OCI-LY7 (cell line): ENCODE measurements around the gene ASAP3. TPM values are rescaled to one million over a fixed set of nuclear protein-coding genes. Genes with fewer than 3 reads are reported as not detected.
"Not testable (repeated sequence)": the region's sequence is repeated elsewhere in the genome, so short reads cannot be mapped to it uniquely, and the experiment has no call there.

Source experiments
- BruUV-seq: library from RNA; stranded (reverse); fragments of 400-500 nt; replicated peaks from 2 replicates; lab custom pipeline; 2021; lab: Mats Ljungman, UMichigan
- CTCF ChIA-PET: fragments of 300-600 bp; sonication (Branson Sonifier 250); formaldehyde crosslinking; loops from one replicate; lab custom pipeline; 2022; ENCODE audit warnings: antibody characterized with exemption; ENCODE audit not compliant: unreplicated experiment; lab: Charles Lee
- POLR2A ChIA-PET: fragments of 300-600 bp; sonication (Branson Sonifier 250); formaldehyde crosslinking; loops from one replicate; lab custom pipeline; 2022; ENCODE audit warnings: antibody characterized with exemption; lab: Charles Lee
- DNase-seq: peaks from one replicate; pipeline ENCODE4 v3.0.0-alpha.2; 2015; ENCODE audit warnings: low spot score
- H2AFZ ChIP-seq: fragments of 200-600 bp; sonication (generic), shearing (Covaris generic); 2 replicates; pipeline ENCODE4 v1.6.1; 2014; ENCODE audit warnings: mild to moderate bottlenecking, antibody characterized with exemption, low read length, moderate library complexity
- H3K27ac ChIP-seq: fragments of 200-600 bp; sonication (generic); 2 replicates; pipeline ENCODE4 v1.5.1; 2014; ENCODE audit warnings: mixed run types, low read depth, mild to moderate bottlenecking, moderate library complexity, low read length, inconsistent platforms; ENCODE audit not compliant: poor library complexity, severe bottlenecking
- H3K36me3 ChIP-seq: fragments of 200-600 bp; sonication (generic); 2 replicates; pipeline ENCODE4 v1.6.1; 2014; ENCODE audit warnings: mild to moderate bottlenecking, antibody characterized with exemption, low read length, moderate library complexity, mixed read lengths; ENCODE audit not compliant: insufficient read depth
- H3K4me1 ChIP-seq: fragments of 200-600 bp; sonication (generic); 2 replicates; pipeline ENCODE4 v1.5.1; 2014; ENCODE audit warnings: mild to moderate bottlenecking, low read length; ENCODE audit not compliant: insufficient read depth, poor library complexity, severe bottlenecking
- H3K4me2 ChIP-seq: fragments of 200-600 bp; sonication (generic); 2 replicates; pipeline ENCODE4 v1.6.1; 2014; ENCODE audit warnings: mild to moderate bottlenecking, low read length
- H3K4me3 ChIP-seq: fragments of 200-600 bp; sonication (generic); 2 replicates; pipeline ENCODE4 v1.5.1; 2014; ENCODE audit warnings: mild to moderate bottlenecking, low read depth, low read length; ENCODE audit not compliant: poor library complexity, severe bottlenecking
- H3K79me2 ChIP-seq: fragments of 200-600 bp; sonication (generic); 2 replicates; pipeline ENCODE4 v1.6.1; 2016; ENCODE audit warnings: low read depth, mild to moderate bottlenecking, low read length, moderate library complexity, mixed read lengths; ENCODE audit not compliant: insufficient read depth
- H3K9me2 ChIP-seq: fragments of 200-600 bp; sonication (generic); 2 replicates; pipeline ENCODE4 v1.6.1; 2016; ENCODE audit warnings: mild to moderate bottlenecking, low read length, mixed read lengths; ENCODE audit not compliant: insufficient read depth
- H3K9me3 ChIP-seq: fragments of 200-600 bp; sonication (generic); 2 replicates; pipeline ENCODE4 v1.6.1; 2014; ENCODE audit warnings: mild to moderate bottlenecking, mixed run types, low read length, mixed read lengths
- H4K20me1 ChIP-seq: fragments of 200-600 bp; sonication (generic); 2 replicates; pipeline ENCODE4 v1.6.1; 2014; ENCODE audit warnings: mild to moderate bottlenecking, antibody characterized with exemption, low read length, moderate library complexity, mixed read lengths; ENCODE audit not compliant: insufficient read depth
- EZH2phosphoT487 ChIP-seq: fragments of 200-600 bp; sonication (generic); IDR thresholded peaks from 2 replicates; pipeline ENCODE4 v1.6.1; 2018; ENCODE audit warnings: low read depth, borderline replicate concordance, mild to moderate bottlenecking, mixed run types, antibody characterized with exemption, low read length, moderate library complexity, mixed read lengths
- intact Hi-C: fragments of 100-400 bp; cut with micrococcal nuclease; formaldehyde crosslinking; loops from one replicate; pipeline ENCODE4 v1.10.0; 2022; ENCODE audit not compliant: unreplicated experiment
- total RNA-seq, 2 experiments: library from RNA; depleted of rRNA in 1 of 2; stranded (reverse); fragments of >200 nt in 1 of 2; shearing (Covaris generic) in 1 of 2; gene quantifications; 2 replicates each; pipeline ENCODE4 v1.2.3, GENCODE V29; 2014 to 2022
- TF ChIP-seq, protein P1 (sequence below): fragments of 200-600 bp; sonication (generic); conservative IDR thresholded peaks from 2 replicates; pipeline ENCODE4 v1.5.1; 2014; ENCODE audit warnings: mild to moderate bottlenecking, antibody characterized with exemption, low read length, moderate library complexity, mixed read lengths

The ASAP3 gene
- total RNA-seq, 2 experiments from 2014 or later: 5.9 to 14.9 TPM

DNA sequence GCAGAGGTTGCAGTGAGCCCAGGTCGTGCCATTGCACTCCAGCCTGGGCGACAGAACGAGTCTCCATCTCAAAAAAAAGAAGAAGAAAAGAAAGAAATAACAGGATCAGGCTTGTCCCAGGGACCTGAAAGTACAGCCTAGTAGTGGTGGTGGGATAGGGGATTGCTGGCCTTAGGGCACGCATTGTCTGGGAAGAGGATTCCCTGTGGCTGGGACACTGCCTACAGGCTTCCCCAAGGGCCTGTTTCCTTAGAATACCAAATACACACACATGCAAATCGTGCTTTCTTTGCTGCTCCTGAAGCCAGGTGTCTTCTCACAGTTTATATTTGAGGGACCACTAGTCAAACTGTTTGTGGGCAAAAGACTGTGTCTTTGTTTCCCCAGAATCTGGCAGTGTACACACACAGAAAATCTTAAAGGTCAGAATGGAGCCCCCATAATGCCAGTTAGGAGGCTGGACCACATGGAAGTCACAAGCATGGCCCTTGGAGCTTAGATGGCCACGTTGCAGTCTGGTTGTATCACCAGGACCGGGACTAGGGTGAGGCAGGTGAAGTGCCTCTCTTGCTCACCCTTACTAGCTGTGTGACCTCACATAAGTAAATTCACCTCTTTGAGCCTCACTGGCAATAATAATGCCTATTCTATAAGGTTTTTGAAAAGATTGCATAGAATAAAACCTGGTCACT is 12.7 kb upstream of the ASAP3 start:
- Histone ChIP-seq H3K4me2 (peak overlapping the region; percentile 44), H3K27ac (no peak overlapping the region), H3K9me3 (no peaks in the 10 kb centered on the region), H2AFZ (peak overlapping the region; percentile 24; the same call in 1 of the 2 replicates), H3K9me2 (no peaks in the 10 kb centered on the region), H3K36me3 (no peaks in the 10 kb centered on the region), H3K4me1 (peaks cover 21% of the 10 kb centered on the region), H4K20me1 (no peaks in the 10 kb centered on the region), H3K79me2 (no peaks in the 10 kb centered on the region), H3K4me3 (no peak overlapping the region)
- ChIA-PET CTCF (interaction anchor here (0.6 to 3.8 kb wide), 6 partner anchors 11 to 162 kb away, joined by 3 to 18 read pairs (median 5); no protein-coding TSS in a partner anchor), POLR2A (interaction anchor here (0.6 to 3.6 kb wide), 11 partner anchors 11 to 281 kb away, joined by 3 to 35 read pairs (median 3); partner anchors contain the start of genes E2F2 and HNRNPR)
- TF ChIP-seq EZH2phosphoT487: no peak
- TF ChIP-seq, protein P1, sequence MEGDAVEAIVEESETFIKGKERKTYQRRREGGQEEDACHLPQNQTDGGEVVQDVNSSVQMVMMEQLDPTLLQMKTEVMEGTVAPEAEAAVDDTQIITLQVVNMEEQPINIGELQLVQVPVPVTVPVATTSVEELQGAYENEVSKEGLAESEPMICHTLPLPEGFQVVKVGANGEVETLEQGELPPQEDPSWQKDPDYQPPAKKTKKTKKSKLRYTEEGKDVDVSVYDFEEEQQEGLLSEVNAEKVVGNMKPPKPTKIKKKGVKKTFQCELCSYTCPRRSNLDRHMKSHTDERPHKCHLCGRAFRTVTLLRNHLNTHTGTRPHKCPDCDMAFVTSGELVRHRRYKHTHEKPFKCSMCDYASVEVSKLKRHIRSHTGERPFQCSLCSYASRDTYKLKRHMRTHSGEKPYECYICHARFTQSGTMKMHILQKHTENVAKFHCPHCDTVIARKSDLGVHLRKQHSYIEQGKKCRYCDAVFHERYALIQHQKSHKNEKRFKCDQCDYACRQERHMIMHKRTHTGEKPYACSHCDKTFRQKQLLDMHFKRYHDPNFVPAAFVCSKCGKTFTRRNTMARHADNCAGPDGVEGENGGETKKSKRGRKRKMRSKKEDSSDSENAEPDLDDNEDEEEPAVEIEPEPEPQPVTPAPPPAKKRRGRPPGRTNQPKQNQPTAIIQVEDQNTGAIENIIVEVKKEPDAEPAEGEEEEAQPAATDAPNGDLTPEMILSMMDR: no peak
- DNase-seq: no peak
- intact Hi-C loops: loop anchor here (1.0 to 10.0 kb wide), 3 partner anchors 43 to 248 kb away; partner anchors contain the start of gene ELOA
- no TSS peak for BruUV-seq

DNA sequence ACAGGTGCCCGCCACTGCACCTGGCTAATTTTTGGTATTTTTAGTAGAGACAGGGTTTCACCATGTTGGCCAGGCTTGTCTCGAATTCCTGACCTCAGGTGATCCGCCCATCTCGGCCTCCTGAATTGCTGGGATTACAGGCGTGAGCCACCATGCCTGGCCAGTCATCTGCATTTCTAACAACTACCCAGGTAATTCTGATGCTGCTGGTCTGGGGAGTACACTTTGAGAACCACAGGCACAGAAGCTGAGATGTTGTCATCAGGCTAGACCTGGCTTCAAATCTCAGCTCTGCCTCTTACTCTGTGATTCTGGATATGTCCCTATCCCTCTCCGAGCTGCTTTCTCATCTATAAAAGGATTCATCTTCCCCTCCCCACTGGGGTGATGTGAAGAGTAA is 10.9 kb upstream of the ASAP3 start:
- H4K20me1 ChIP-seq, BruUV-seq, H3K27ac ChIP-seq, H3K36me3 ChIP-seq, H3K4me3 ChIP-seq, H2AFZ ChIP-seq, H3K4me2 ChIP-seq, H3K9me2 ChIP-seq, DNase-seq, H3K79me2 ChIP-seq, H3K9me3 ChIP-seq: not testable (repeated sequence)
- CTCF ChIA-PET: interaction anchor here (0.6 to 1.4 kb wide), 2 partner anchors 45 to 479 kb away, joined by 3 read pairs; no protein-coding TSS in a partner anchor
- POLR2A ChIA-PET: interaction anchor here (3.6 kb wide), 1 partner anchor 35 kb away, joined by 35 read pairs; the partner anchor contains the start of gene E2F2
- peaks cover 13% of the 10 kb centered on the region for H3K4me1 ChIP-seq
- intact Hi-C loops: loop anchor here (10.0 kb wide), 1 partner anchor 250 kb away; the partner anchor contains the start of gene ELOA

DNA sequence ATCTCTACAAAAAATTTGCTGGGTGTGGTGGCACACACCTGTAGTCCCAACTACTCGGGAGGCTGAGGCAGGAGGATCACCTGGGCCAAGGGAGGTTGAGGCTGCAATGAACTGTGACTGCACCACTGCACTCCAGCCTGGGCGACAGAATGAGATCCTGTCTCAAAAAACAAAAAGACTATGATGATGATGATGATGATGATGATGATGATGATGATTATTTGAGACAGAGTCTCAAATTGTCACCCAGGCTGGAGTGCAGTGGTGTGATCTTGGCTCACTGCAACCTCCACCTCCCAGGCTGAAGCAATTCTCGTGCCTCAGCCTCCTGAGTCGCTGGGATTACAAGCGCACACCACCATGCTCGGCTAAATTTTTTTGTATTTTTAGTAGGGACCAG is 8.8 kb upstream of the ASAP3 start:
- H3K9me3 ChIP-seq, DNase-seq, H2AFZ ChIP-seq, H3K4me3 ChIP-seq, H3K9me2 ChIP-seq, BruUV-seq, CTCF ChIA-PET, H3K79me2 ChIP-seq, H3K27ac ChIP-seq, H4K20me1 ChIP-seq, H3K4me2 ChIP-seq, H3K36me3 ChIP-seq: not testable (repeated sequence)
- intact Hi-C loops: loop anchor here (10.0 kb wide), 1 partner anchor 252 kb away; the partner anchor contains the start of gene ELOA
- POLR2A ChIA-PET: interaction anchor here (1.2 kb wide), 1 partner anchor 8 kb away, joined by 3 read pairs; no protein-coding TSS in a partner anchor
- peaks cover 13% of the 10 kb centered on the region for H3K4me1 ChIP-seq
